OCI-LY7 (cell line): ENCODE measurements around the gene TMEM147. TPM values are rescaled to one million over a fixed set of nuclear protein-coding genes. Genes with fewer than 3 reads are reported as not detected.

Experiments
- BruUV-seq: library from RNA; stranded (reverse); fragments of 400-500 nt; replicated peaks from 2 replicates; lab custom pipeline; 2021; lab: Mats Ljungman, UMichigan
- CTCF ChIA-PET: fragments of 300-600 bp; sonication (Branson Sonifier 250); formaldehyde crosslinking; loops from one replicate; lab custom pipeline; 2022; ENCODE audit warnings: antibody characterized with exemption; ENCODE audit not compliant: unreplicated experiment; lab: Charles Lee
- POLR2A ChIA-PET: fragments of 300-600 bp; sonication (Branson Sonifier 250); formaldehyde crosslinking; loops from one replicate; lab custom pipeline; 2022; ENCODE audit warnings: antibody characterized with exemption; lab: Charles Lee
- DNase-seq: peaks from one replicate; pipeline ENCODE4 v3.0.0-alpha.2; 2015; ENCODE audit warnings: low spot score
- H2AFZ ChIP-seq: fragments of 200-600 bp; sonication (generic), shearing (Covaris generic); 2 replicates; pipeline ENCODE4 v1.6.1; 2014; ENCODE audit warnings: mild to moderate bottlenecking, antibody characterized with exemption, low read length, moderate library complexity
- H3K27ac ChIP-seq: fragments of 200-600 bp; sonication (generic); 2 replicates; pipeline ENCODE4 v1.5.1; 2014; ENCODE audit warnings: mixed run types, low read depth, mild to moderate bottlenecking, moderate library complexity, low read length, inconsistent platforms; ENCODE audit not compliant: poor library complexity, severe bottlenecking
- H3K36me3 ChIP-seq: fragments of 200-600 bp; sonication (generic); 2 replicates; pipeline ENCODE4 v1.6.1; 2014; ENCODE audit warnings: mild to moderate bottlenecking, antibody characterized with exemption, low read length, moderate library complexity, mixed read lengths; ENCODE audit not compliant: insufficient read depth
- H3K4me1 ChIP-seq: fragments of 200-600 bp; sonication (generic); 2 replicates; pipeline ENCODE4 v1.5.1; 2014; ENCODE audit warnings: mild to moderate bottlenecking, low read length; ENCODE audit not compliant: insufficient read depth, poor library complexity, severe bottlenecking
- H3K4me2 ChIP-seq: fragments of 200-600 bp; sonication (generic); 2 replicates; pipeline ENCODE4 v1.6.1; 2014; ENCODE audit warnings: mild to moderate bottlenecking, low read length
- H3K4me3 ChIP-seq: fragments of 200-600 bp; sonication (generic); 2 replicates; pipeline ENCODE4 v1.5.1; 2014; ENCODE audit warnings: mild to moderate bottlenecking, low read depth, low read length; ENCODE audit not compliant: poor library complexity, severe bottlenecking
- H3K79me2 ChIP-seq: fragments of 200-600 bp; sonication (generic); 2 replicates; pipeline ENCODE4 v1.6.1; 2016; ENCODE audit warnings: low read depth, mild to moderate bottlenecking, low read length, moderate library complexity, mixed read lengths; ENCODE audit not compliant: insufficient read depth
- H3K9me2 ChIP-seq: fragments of 200-600 bp; sonication (generic); 2 replicates; pipeline ENCODE4 v1.6.1; 2016; ENCODE audit warnings: mild to moderate bottlenecking, low read length, mixed read lengths; ENCODE audit not compliant: insufficient read depth
- H3K9me3 ChIP-seq: fragments of 200-600 bp; sonication (generic); 2 replicates; pipeline ENCODE4 v1.6.1; 2014; ENCODE audit warnings: mild to moderate bottlenecking, mixed run types, low read length, mixed read lengths
- H4K20me1 ChIP-seq: fragments of 200-600 bp; sonication (generic); 2 replicates; pipeline ENCODE4 v1.6.1; 2014; ENCODE audit warnings: mild to moderate bottlenecking, antibody characterized with exemption, low read length, moderate library complexity, mixed read lengths; ENCODE audit not compliant: insufficient read depth
- EZH2phosphoT487 ChIP-seq: fragments of 200-600 bp; sonication (generic); IDR thresholded peaks from 2 replicates; pipeline ENCODE4 v1.6.1; 2018; ENCODE audit warnings: low read depth, borderline replicate concordance, mild to moderate bottlenecking, mixed run types, antibody characterized with exemption, low read length, moderate library complexity, mixed read lengths
- intact Hi-C: fragments of 100-400 bp; cut with micrococcal nuclease; formaldehyde crosslinking; loops from one replicate; pipeline ENCODE4 v1.10.0; 2022; ENCODE audit not compliant: unreplicated experiment
- total RNA-seq, 2 experiments: library from RNA; depleted of rRNA in 1 of 2; stranded (reverse); fragments of >200 nt in 1 of 2; shearing (Covaris generic) in 1 of 2; gene quantifications; 2 replicates each; pipeline ENCODE4 v1.2.3, GENCODE V29; 2014 to 2022
- TF ChIP-seq, protein P1 (sequence below): fragments of 200-600 bp; sonication (generic); conservative IDR thresholded peaks from 2 replicates; pipeline ENCODE4 v1.5.1; 2014; ENCODE audit warnings: mild to moderate bottlenecking, antibody characterized with exemption, low read length, moderate library complexity, mixed read lengths

The TMEM147 gene
- total RNA-seq, 2 experiments from 2014 or later, result 47.1 to 83.2 TPM

DNA sequence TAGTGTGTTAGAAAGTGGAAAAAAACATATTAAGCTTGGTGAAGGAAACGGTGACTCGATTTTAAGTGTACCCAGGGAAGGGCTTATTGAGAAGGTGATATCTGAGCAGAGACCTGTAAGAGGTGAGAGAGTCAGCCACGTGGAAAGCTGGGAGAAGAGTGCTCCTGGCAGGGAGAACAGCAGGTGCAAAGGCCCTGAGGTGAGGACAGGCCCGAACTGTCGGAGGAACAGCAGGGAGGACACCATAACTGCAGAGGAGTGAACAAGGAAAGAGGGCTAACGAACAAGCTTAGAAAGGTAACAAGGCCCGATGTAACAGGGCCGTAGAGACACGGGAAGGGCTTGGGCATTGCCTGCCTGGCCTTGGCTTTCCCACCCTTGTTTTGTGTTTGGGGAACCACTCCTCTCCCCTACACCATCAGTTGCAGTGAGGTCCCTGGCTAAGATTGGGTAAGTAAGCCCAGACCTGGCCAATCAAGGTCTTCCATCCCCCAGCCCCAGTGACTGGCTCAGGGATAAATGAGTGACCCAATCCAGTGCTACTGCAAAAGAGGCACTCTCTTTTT lies 10.7 kb downstream of the TMEM147 start:
- H3K36me3 ChIP-seq, result no peaks in the 10 kb centered on the region
- H3K79me2 ChIP-seq, result no peaks in the 10 kb centered on the region
- POLR2A ChIA-PET, result no interaction called here
- TF ChIP-seq, protein P1, sequence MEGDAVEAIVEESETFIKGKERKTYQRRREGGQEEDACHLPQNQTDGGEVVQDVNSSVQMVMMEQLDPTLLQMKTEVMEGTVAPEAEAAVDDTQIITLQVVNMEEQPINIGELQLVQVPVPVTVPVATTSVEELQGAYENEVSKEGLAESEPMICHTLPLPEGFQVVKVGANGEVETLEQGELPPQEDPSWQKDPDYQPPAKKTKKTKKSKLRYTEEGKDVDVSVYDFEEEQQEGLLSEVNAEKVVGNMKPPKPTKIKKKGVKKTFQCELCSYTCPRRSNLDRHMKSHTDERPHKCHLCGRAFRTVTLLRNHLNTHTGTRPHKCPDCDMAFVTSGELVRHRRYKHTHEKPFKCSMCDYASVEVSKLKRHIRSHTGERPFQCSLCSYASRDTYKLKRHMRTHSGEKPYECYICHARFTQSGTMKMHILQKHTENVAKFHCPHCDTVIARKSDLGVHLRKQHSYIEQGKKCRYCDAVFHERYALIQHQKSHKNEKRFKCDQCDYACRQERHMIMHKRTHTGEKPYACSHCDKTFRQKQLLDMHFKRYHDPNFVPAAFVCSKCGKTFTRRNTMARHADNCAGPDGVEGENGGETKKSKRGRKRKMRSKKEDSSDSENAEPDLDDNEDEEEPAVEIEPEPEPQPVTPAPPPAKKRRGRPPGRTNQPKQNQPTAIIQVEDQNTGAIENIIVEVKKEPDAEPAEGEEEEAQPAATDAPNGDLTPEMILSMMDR, result no peak; the same call in 1 of the 2 replicates
- TF ChIP-seq EZH2phosphoT487, result no peak
- H2AFZ ChIP-seq, result no peak overlapping the region
- no peak overlapping the region for H3K4me2 ChIP-seq
- no peak overlapping the region for H3K4me3 ChIP-seq
- DNase-seq, result no peak
- no peak overlapping the region for H3K27ac ChIP-seq
- H4K20me1 ChIP-seq, result no peaks in the 10 kb centered on the region
- CTCF ChIA-PET, result interaction anchor here (0.5 kb wide), 1 partner anchor 137 kb away, joined by 5 read pairs; no protein-coding TSS in a partner anchor
- peaks cover 18% of the 10 kb centered on the region for H3K4me1 ChIP-seq
- no peaks in the 10 kb centered on the region for H3K9me3 ChIP-seq
- intact Hi-C loops, result loop anchor here (5.0 kb wide), 1 partner anchor 71 kb away; the partner anchor contains the start of gene RBM42
- H3K9me2 ChIP-seq, result no peaks in the 10 kb centered on the region
- no TSS peak for BruUV-seq

DNA sequence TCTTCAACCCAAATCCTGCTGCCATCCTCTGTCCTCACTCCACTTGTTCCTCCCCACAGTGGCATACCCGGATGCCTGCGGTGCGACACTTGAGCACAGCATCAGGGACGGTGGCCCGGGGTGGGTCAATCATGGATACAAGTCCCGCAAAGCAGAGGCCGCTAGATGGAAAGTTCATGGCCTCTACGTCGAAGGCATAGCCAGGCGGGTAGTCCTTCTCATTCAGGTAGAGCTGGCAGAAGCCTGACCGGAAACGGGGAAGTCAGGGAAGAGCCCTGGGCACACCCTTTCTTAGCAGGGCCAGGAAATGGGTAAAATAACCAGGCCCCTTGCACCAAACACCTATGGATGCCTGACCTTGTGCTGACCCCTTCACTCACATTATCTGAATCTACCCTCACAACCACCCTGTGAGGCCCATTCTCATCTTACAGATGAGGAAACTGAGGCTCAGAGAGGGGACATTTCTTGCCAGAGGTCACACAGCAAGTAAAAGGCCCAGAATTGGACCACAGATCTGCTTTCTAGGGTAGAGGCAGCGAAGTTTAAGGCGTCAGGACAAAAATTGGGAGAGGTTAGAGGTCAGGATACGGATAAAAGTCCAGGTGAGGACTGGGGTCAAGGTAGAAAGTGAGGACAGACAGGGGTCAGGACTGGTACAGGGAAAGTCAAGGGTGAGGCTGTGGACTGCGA lies 11.6 kb downstream of the TMEM147 start:
- H3K9me2 ChIP-seq, result no peaks in the 10 kb centered on the region
- DNase-seq, result no peak
- no peaks in the 10 kb centered on the region for H3K79me2 ChIP-seq
- POLR2A ChIA-PET, result interaction anchor here (1.2 kb wide), 1 partner anchor 91 kb away, joined by 3 read pairs; the partner anchor contains the start of gene COX6B1
- H3K9me3 ChIP-seq, result no peaks in the 10 kb centered on the region
- no TSS peak for BruUV-seq
- intact Hi-C loops, result loop anchor here (5.0 kb wide), 1 partner anchor 70 kb away; the partner anchor contains the start of gene RBM42
- H3K4me2 ChIP-seq, result no peak overlapping the region
- no peak overlapping the region for H2AFZ ChIP-seq
- CTCF ChIA-PET, result interaction anchor here (0.5 kb wide), 1 partner anchor 136 kb away, joined by 5 read pairs; no protein-coding TSS in a partner anchor
- H3K4me3 ChIP-seq, result no peak overlapping the region
- no peaks in the 10 kb centered on the region for H4K20me1 ChIP-seq
- H3K27ac ChIP-seq, result no peak overlapping the region
- TF ChIP-seq, protein P1, result no peak
- TF ChIP-seq EZH2phosphoT487, result no peak
- peaks cover 18% of the 10 kb centered on the region for H3K4me1 ChIP-seq
- no peaks in the 10 kb centered on the region for H3K36me3 ChIP-seq
